ENCODE data around the gene SAMD11.

The SAMD11 gene

GRCh38 chr1:916173-917075, 7.3 kb upstream of the SAMD11 start:
- no peak for DNase-seq (ENCODE audit: low spot score)

DNA sequence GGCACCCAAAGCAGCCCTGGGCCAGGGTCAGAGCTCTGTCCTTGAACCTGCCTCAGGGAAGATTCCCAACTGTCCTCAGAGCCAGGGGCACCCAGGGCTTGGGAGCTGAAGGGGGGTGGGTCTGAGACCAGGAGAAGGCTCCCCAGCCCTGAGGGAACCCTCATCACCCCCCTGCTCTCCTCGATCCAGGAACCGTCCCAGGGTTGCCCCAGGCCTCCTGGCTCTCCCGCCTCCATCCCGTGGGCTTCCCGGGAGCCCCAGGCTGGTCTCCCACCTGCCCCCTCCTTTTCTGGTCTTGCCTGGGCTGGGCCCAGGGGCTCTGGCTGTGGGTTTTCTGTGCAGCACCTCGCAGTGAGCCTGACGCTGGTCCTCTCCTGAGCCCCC, 6.7 kb upstream of the SAMD11 start:
- no peak for DNase-seq (ENCODE audit: low spot score)

- no peak for DNase-seq (ENCODE audit: low spot score)
These were observed 6.1 kb upstream of the SAMD11 start for GRCh38 chr1:917466-918091.

GRCh38 chr1:918353-918752, 5.4 kb upstream of the SAMD11 start:
- DNase-seq (ENCODE audit: low spot score): no peak

DNA sequence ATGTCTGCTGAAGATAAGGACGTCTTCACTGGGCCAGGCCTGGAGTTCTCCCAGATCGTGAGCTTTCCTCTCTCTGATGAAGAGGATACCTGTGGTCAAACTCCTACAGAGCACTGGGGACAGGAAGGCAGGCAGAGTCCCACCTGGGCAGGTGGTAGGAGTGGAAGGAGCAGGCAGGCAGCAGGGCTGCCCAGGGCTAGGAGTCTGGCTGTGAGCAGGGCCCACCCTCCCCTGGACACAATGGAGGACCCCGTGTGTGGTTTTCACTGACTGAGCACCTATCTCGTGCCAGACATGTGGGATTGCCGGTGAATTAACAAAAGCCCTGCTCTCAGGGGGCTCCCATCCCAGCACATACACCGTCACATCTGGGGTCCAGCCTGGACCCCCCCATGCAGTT, 4.9 kb upstream of the SAMD11 start:
- DNase-seq (ENCODE audit: low spot score): no peak

DNA sequence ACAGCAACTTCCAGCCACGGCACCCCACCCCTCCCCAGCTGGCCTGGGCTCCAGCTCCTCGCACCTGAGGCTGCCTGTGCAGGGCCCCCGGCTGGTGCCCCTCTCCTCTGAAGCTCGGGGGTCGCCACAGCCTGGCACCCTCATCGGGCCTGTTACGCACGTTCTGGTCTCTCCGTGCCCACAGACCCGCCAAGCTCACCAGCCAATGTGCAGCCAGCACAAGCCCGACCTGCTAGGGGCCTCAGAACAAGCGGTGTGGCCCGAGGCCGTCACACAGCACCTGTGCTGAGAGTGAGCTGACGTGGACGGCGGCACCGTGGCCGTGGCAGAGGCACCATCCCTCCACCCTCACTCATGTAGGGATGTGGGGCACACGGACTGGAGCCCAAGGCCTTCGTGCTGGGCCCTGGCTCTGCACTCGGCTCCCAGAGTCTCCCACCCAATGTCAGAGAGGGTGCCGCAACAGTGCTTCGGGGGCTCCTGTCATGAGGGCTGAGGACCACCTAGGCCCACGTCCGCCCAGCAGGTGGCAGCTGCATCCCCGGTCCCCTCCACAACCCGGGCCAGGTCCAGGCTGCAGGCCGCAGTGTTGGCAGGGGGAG, 4.4 kb upstream of the SAMD11 start:
- DNase-seq (ENCODE audit: low spot score): no peak

- DNase-seq (ENCODE audit: low spot score): no peak
These were observed 3.7 kb upstream of the SAMD11 start for GRCh38 chr1:920010-920409.

GRCh38 chr1:920521-920920, 3.2 kb upstream of the SAMD11 start:
- DNase-seq (ENCODE audit: low spot score): no peak

- DNase-seq (ENCODE audit: low spot score): peak; percentile 64
These were observed 2.5 kb upstream of the SAMD11 start for GRCh38 chr1:921011-921837.

DNA sequence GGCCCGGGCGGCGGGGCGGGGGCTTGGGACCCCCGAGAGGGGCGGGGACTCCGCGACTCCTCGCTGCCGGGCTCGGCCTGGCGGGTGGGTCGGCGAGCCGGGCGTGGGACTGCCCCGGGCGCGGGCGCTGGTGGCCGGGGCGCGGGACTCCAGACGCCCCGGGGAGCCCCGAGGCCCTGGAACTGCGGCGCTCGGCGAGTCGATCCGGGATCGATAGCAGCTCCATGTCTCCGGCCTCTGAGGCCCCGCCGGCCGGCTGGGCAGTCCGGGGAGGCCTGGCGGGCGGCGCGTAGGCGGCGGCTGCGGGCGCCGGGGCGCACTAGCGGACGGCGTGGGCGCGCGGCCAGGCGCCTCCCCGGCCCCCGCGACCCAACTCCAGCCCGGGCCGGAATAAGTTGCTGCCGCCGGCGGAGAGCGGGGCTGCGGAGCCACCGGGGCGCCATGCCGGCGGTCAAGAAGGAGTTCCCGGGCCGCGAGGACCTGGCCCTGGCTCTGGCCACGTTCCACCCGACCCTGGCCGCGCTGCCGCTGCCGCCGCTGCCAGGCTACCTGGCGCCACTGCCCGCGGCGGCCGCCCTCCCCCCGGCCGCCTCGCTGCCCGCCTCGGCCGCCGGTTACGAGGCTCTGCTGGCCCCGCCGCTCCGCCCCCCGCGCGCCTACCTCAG, 400 bp downstream of the SAMD11 start:
- DNase-seq (ENCODE audit: low spot score): no peak

GRCh38 chr1:924656-925560, 1.2 kb downstream of the SAMD11 start:
- DNase-seq (ENCODE audit: low spot score): no peak

DNA sequence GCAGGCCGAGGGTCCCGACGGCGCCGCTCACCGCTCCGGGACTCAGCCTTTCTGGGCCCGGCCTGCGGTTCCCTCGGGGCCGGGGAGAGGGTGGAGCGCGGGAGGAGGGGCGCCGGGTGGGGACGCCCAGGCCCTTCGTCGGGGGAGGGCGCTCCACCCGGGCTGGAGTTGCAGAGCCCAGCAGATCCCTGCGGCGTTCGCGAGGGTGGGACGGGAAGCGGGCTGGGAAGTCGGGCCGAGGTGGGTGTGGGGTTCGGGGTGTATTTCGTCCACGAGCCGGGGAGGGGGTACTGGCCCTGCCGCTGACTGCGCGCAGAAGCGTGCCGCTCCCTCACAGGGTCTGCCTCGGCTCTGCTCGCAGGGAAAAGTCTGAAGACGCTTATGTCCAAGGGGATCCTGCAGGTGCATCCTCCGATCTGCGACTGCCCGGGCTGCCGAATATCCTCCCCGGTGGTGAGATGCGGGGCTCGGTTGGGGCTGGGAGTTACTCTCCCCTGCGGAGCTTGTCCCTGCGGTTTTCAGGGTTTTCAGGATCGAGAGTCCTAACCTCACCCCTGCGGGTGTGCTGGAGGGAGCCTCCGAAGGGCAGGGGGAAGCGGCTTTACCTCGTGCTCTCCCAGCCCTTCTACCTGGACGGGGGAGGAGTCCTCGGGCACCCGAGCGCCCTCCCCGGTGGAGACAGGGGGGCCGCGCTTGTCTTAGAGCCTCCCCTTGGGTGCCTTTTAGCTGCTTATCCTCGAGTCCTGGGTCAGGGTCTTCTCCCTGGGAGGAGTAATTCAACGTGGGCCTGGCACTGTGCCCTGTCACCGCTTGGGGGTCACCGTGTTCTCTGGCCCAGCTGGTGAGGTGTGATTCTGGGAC, 2.1 kb downstream of the SAMD11 start:
- no peak for DNase-seq (ENCODE audit: low spot score)

DNA sequence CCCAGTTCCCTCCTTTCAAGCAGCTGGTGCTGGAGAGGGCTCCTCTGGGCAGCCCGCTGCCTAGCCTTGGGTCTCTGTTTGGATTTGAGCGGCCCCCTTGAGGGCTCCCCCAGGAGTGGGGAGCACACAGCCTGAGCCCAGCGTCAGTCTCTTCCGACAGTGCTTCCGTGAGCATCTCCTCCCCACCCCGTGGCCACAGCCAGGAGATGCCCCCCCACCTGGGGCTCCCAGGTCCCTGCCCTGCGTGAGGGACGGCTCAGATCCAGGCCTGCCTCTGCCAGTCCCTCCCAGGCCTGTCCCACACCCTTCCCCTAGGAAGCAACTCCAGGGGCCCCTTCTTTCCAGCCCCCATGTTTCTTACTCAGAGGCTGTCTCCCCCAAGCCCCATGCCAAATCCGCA, 3.5 kb downstream of the SAMD11 start:
- DNase-seq (ENCODE audit: low spot score): no peak

DNA sequence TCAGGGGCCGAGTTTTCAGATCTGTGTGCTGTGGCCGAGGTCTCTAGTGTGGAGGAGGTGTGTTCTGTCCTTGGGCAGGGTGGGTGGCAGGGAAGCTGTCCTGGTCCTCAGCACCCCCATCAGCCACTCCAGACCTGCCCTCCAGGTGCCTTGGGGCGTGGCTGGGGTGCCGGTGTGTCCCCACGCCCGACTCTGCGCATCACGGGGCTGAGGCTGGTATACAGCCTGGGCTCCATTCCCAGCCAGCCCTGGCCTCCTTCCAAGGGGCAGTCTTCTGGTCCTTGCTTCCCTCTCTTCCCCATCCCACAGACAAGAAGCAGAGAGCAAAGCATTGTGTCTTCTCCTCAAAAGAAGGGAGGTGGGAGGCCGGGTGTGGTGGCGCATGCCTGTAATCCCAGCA, 4.0 kb downstream of the SAMD11 start:
- no peak for DNase-seq (ENCODE audit: low spot score)

DNA sequence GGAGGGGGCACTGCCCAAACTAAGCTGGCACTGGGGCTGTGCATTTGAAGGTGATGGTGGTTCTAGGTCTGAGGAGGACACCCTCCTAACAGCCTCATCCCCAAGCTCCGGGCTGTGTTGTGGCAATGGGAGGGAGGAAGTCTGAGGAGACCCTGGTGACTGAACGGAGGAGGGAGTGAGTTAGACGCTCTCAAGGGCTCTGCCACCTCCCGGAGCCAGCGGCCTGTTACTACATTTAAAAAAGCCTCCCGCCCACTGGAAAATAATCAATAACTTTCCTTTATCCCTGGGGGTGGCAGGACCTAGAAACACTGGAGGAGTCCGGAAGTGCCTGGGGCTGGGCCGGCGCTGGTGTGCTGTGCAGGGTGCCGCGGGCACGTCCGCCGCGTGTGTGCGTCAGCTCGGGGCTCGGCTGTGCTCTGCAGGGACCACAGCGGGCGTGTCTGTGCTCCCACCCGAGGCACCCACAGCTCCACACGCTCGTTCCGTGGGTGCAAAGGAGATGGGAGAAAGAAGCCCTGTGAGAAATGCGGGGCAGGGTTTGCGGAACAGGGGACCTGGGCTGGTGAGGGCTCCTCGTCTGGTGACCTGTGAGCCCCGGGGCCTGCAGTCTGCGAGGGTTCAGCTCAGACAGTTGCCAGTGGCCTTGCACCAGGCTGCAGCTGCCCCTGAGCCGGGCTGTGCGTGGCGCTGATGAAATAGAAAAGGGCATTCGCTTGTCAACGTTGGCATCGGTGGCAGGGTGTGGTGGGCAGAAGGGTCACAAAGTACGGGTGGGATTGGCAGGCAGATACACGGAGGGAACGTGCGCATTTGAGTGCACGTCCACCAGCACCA, 5.3 kb downstream of the SAMD11 start:
- no peak for DNase-seq (ENCODE audit: low spot score)

DNA sequence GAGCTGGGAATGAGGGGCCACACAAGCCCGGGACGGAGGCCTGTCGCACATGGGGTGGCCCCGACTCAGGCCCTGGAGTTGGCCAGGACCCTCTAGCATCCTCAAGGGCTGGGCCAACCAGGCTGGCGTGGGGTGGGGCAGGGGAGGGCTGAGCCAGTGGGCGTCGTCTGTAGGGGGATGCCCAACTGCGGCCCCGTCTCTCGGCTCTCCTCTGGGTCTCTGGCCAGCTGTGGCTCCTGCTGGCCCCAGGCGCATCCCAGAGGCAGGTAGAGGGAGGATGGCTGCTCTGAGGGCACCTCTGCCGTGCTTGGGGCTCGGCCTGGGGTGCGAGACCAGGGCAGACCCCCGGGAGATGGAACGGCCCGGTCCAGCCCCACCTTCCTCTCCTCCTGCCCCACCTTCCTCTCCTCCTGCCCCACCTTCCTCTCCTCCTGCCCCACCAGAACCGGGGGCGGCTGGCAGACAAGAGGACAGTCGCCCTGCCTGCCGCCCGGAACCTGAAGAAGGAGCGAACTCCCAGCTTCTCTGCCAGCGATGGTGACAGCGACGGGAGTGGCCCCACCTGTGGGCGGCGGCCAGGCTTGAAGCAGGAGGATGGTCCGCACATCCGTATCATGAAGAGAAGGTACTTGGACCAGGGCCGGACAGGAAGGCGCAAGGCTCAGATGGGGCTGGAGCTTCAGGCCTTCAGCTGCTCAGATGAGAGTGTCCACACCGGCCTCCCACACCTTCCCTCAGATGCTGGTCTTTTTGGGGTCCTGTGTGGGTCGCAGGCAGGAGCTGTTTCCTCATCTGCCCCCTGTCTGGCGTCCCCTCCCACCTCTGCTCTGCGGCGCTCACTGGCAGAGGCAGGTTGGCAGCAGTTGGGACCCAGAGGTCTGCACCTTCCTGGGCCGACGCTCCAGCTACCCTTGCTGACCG, 6.2 kb downstream of the SAMD11 start:
- DNase-seq (ENCODE audit: low spot score): no peak

DNA sequence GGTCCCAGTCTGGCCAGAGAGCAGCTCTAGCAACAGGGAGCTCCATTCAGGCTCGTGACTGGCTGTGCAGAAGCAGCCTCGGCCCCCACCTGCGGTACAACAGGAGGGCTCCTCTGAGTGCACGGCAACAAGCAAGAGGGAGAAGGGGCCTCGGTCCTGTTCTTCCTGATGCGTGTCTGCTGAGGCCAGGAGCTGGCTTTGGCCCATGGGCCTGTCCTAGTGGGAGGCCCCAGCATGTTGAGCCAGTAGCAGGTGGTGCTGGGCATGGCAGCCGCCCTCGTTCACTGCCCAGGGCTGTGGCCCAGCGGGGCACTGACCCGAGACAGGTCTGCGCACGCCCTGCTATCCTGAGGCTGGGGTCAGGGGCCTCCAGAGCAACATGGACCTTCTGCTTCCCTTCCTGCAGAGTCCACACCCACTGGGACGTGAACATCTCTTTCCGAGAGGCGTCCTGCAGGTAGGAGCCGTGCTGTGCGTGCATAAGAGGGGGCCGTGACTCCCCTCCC, 7.0 kb downstream of the SAMD11 start:
- no peak for DNase-seq (ENCODE audit: low spot score)

Data from globus pallidus (tissue), 1 donor.